ENCODE results near the gene TTC3.

TTC3 gene

DNA sequence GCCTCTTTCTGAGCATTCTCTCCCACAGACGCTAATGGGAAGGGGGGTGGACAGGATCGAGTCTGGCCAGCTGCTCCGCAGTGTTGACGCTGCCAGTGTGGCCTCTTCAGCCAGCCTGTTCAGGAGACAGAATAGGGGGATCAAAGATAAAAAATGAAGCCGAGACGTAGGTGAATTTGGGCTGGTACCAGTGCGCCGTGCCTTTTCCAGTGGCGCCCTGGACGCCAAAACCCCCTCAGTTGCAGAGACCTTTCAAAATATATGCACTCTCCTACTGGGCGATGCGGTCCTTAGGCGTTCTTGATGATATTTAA lies 1.1 kb downstream of the TTC3 start:
- DNase-seq (ENCODE audit: low read depth, low spot score) = no peak
- no peaks in the 10 kb centered on the region for H3K4me1 ChIP-seq (ENCODE audit: control insufficient read depth, insufficient read depth, low read length)

GRCh38 chr21:37074546-37074945 lies 1.5 kb downstream of the TTC3 start:
- no peak for DNase-seq (ENCODE audit: low read depth, low spot score)
- no peaks in the 10 kb centered on the region for H3K4me1 ChIP-seq (ENCODE audit: control insufficient read depth, insufficient read depth, low read length)

More for the DNA sequence above, 1.1 kb downstream of the TTC3 start:
- WGBS (ENCODE audit: insufficient coverage, insufficient read length) = no CpG with 5 or more reads among the region's 13 CpGs
- no peaks in the 10 kb centered on the region for H3K9me3 ChIP-seq (ENCODE audit: control insufficient read depth, insufficient read depth, low read length)
- H3K4me3 ChIP-seq (ENCODE audit: low read length) = peak overlapping the region; percentile 73; the same call in 1 of the 2 replicates
- peaks cover 11% of the 10 kb centered on the region for H3K27me3 ChIP-seq (ENCODE audit: control insufficient read depth, insufficient read depth, low read length)
- no peak overlapping the region for H3K27ac ChIP-seq (ENCODE audit: low read length)
- H3K36me3 ChIP-seq (ENCODE audit: control insufficient read depth, insufficient read depth, low read length) = no peaks in the 10 kb centered on the region

DNA sequence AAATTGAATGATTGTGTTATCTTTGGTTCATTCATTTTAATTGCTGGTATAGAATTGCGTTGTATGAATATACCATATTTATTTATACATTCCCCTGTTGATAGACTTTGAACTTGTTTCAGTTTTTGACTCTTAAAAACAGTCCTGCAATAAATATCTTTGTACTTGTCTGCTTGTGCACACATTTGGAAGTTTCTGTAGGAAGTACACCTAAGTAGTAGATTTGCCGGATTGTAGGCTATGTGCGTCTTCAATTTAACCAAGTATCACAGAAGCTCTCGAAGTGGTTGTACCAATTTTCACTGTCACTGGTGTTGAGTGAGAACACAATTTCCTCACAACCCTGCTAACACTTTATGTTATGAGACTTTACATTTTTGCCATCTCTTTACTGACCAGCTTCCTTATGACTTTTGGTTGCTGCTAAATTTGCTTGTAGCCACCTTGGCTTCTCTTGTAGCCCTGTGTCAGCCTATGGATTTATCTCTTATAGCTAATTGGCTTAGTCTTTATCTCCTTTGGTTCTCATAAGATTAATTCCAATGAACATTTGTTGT lies 2.2 kb downstream of the TTC3 start:
- Histone ChIP-seq H3K27me3 (ENCODE audit: control insufficient read depth, insufficient read depth, low read length) (peaks cover 11% of the 10 kb centered on the region), H3K4me3 (ENCODE audit: low read length) (no peak overlapping the region), H3K4me1 (ENCODE audit: control insufficient read depth, insufficient read depth, low read length) (no peaks in the 10 kb centered on the region), H3K9me3 (ENCODE audit: control insufficient read depth, insufficient read depth, low read length) (no peaks in the 10 kb centered on the region), H3K27ac (ENCODE audit: low read length) (no peak overlapping the region), H3K36me3 (ENCODE audit: control insufficient read depth, insufficient read depth, low read length) (no peaks in the 10 kb centered on the region)
- no peak for DNase-seq (ENCODE audit: low read depth, low spot score)
- no CpG with 5 or more reads among the region's 4 CpGs for WGBS (ENCODE audit: insufficient coverage, insufficient read length)

More at GRCh38 chr21:37074546-37074945, 1.5 kb downstream of the TTC3 start:
- WGBS (ENCODE audit: insufficient coverage, insufficient read length) = no CpG with 5 or more reads among the region's 9 CpGs
- Histone ChIP-seq H3K4me3 (ENCODE audit: low read length) (no peak overlapping the region), H3K27ac (ENCODE audit: low read length) (no peak overlapping the region), H3K9me3 (ENCODE audit: control insufficient read depth, insufficient read depth, low read length) (no peaks in the 10 kb centered on the region), H3K36me3 (ENCODE audit: control insufficient read depth, insufficient read depth, low read length) (no peaks in the 10 kb centered on the region), H3K27me3 (ENCODE audit: control insufficient read depth, insufficient read depth, low read length) (peaks cover 11% of the 10 kb centered on the region)

DNA sequence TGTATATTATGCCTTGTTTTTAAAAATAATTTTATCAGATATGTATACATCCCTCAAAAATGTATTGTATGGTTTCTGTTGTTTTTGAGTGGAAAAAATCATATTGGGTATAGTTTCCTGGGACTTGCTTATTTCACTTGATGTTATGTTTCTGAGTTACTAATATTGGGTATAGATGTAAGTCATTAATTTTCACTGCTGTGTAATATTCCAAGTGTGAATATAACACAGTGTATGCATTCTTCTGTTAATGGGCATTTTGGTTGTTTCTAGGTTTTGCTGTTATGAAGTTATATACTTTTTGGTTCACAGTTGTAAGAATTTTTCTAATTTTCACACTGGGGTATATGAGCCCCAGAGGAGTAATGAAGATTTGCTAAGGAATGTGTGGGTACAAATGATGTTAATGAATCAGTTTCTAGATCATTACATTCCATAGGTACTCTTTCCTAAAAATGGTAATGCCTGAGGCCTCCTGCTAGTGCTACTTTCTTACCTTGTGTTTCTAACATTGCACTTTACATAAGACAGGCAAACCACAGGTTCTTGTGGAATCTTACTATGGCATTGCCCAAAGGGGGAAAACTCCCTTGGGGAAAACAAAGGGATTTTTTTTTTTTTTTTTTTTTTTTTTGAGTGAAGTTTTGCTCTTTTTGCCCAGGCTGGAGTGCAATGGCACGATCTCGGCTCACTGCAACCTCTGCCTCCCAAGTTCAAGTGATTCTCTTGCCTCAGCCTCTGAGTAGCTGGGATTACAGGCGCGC lies 3.2 kb downstream of the TTC3 start:
- peaks cover 11% of the 10 kb centered on the region for H3K27me3 ChIP-seq (ENCODE audit: control insufficient read depth, insufficient read depth, low read length)
- H3K9me3 ChIP-seq (ENCODE audit: control insufficient read depth, insufficient read depth, low read length) = no peaks in the 10 kb centered on the region
- H3K27ac ChIP-seq (ENCODE audit: low read length) = no peak overlapping the region
- no peak overlapping the region for H3K4me3 ChIP-seq (ENCODE audit: low read length)
- H3K36me3 ChIP-seq (ENCODE audit: control insufficient read depth, insufficient read depth, low read length) = no peaks in the 10 kb centered on the region
- DNase-seq (ENCODE audit: low read depth, low spot score) = no peak
- no CpG with 5 or more reads among the region's 4 CpGs for WGBS (ENCODE audit: insufficient coverage, insufficient read length)
- H3K4me1 ChIP-seq (ENCODE audit: control insufficient read depth, insufficient read depth, low read length) = no peaks in the 10 kb centered on the region

DNA sequence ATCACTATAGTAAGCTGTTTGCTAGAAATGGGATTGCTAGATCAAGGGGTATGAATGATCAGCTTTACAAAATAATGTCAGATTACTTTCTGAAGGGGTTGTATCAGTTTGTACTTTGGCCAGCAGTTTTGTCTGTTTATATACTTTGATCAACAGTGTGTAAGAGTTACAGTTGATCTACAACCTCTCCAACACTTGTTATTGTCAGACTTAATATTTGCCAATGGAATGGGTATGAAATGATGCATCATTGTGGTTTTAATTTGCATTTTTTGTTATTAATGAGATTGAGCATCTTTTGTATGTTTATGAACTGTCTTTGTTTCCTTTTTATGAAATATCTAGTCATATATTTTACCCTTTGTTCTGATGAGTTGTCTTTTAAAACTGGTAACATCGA lies 4.3 kb downstream of the TTC3 start:
- Histone ChIP-seq H3K4me1 (ENCODE audit: control insufficient read depth, insufficient read depth, low read length) (no peaks in the 10 kb centered on the region), H3K36me3 (ENCODE audit: control insufficient read depth, insufficient read depth, low read length) (no peaks in the 10 kb centered on the region), H3K4me3 (ENCODE audit: low read length) (no peak overlapping the region), H3K9me3 (ENCODE audit: control insufficient read depth, insufficient read depth, low read length) (no peaks in the 10 kb centered on the region), H3K27ac (ENCODE audit: low read length) (no peak overlapping the region), H3K27me3 (ENCODE audit: control insufficient read depth, insufficient read depth, low read length) (peaks cover 11% of the 10 kb centered on the region)
- WGBS (ENCODE audit: insufficient coverage, insufficient read length) = no CpG with 5 or more reads among the region's 1 CpG
- DNase-seq (ENCODE audit: low read depth, low spot score) = no peak

- H3K4me3 ChIP-seq (ENCODE audit: low read length) = no peak overlapping the region
- H3K9me3 ChIP-seq (ENCODE audit: control insufficient read depth, insufficient read depth, low read length) = no peaks in the 10 kb centered on the region
- DNase-seq (ENCODE audit: low read depth, low spot score) = no peak
- peaks cover 3% of the 10 kb centered on the region for H3K27me3 ChIP-seq (ENCODE audit: control insufficient read depth, insufficient read depth, low read length)
- H3K36me3 ChIP-seq (ENCODE audit: control insufficient read depth, insufficient read depth, low read length) = no peaks in the 10 kb centered on the region
- no peak overlapping the region for H3K27ac ChIP-seq (ENCODE audit: low read length)
- no peaks in the 10 kb centered on the region for H3K4me1 ChIP-seq (ENCODE audit: control insufficient read depth, insufficient read depth, low read length)
- WGBS (ENCODE audit: insufficient coverage, insufficient read length) = no CpG with 5 or more reads among the region's 6 CpGs
These were observed 6.3 kb downstream of the TTC3 start for GRCh38 chr21:37079211-37079824.

DNA sequence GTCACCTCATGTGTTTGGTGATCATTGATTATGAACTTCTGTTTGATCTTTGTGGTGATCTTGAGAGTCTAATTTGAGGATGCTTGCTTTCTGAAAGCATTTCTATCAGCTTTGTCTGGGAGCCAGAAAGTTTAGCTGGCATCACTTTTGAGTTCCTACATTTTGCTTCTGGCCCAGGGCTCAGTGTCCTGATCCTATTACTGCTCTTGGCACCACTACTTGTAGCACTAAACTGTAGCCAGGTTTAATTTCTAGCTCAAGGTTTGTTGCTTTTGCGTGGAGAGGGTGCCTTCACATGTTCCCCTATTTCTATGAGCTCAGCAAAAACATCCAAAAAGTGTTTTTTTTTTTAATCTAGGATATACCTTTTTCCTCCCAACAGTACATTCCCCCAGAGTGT lies 9.3 kb downstream of the TTC3 start:
- WGBS (ENCODE audit: insufficient coverage, insufficient read length) = no CpG with 5 or more reads among the region's 1 CpG
- H3K36me3 ChIP-seq (ENCODE audit: control insufficient read depth, insufficient read depth, low read length) = no peaks in the 10 kb centered on the region
- H3K4me1 ChIP-seq (ENCODE audit: control insufficient read depth, insufficient read depth, low read length) = no peaks in the 10 kb centered on the region
- DNase-seq (ENCODE audit: low read depth, low spot score) = no peak
- no peaks in the 10 kb centered on the region; the same call in 1 of the 2 replicates for H3K27me3 ChIP-seq (ENCODE audit: control insufficient read depth, insufficient read depth, low read length)
- H3K4me3 ChIP-seq (ENCODE audit: low read length) = no peak overlapping the region
- H3K27ac ChIP-seq (ENCODE audit: low read length) = no peak overlapping the region
- H3K9me3 ChIP-seq (ENCODE audit: control insufficient read depth, insufficient read depth, low read length) = no peaks in the 10 kb centered on the region

GRCh38 chr21:37082856-37083528 lies 9.9 kb downstream of the TTC3 start:
- H3K4me3 ChIP-seq (ENCODE audit: low read length) = no peak overlapping the region
- H3K27ac ChIP-seq (ENCODE audit: low read length) = no peak overlapping the region
- DNase-seq (ENCODE audit: low read depth, low spot score) = no peak

GRCh38 chr21:37085726-37086125 lies 12.7 kb downstream of the TTC3 start:
- H3K9me3 ChIP-seq (ENCODE audit: control insufficient read depth, insufficient read depth, low read length) = no peaks in the 10 kb centered on the region
- no peaks in the 10 kb centered on the region for H3K36me3 ChIP-seq (ENCODE audit: control insufficient read depth, insufficient read depth, low read length)
- no peak overlapping the region for H3K27ac ChIP-seq (ENCODE audit: low read length)
- no peaks in the 10 kb centered on the region; the same call in 1 of the 2 replicates for H3K27me3 ChIP-seq (ENCODE audit: control insufficient read depth, insufficient read depth, low read length)
- no CpG with 5 or more reads among the region's 3 CpGs for WGBS (ENCODE audit: insufficient coverage, insufficient read length)
- H3K4me1 ChIP-seq (ENCODE audit: control insufficient read depth, insufficient read depth, low read length) = no peaks in the 10 kb centered on the region
- H3K4me3 ChIP-seq (ENCODE audit: low read length) = no peak overlapping the region
- DNase-seq (ENCODE audit: low read depth, low spot score) = no peak

More at GRCh38 chr21:37082856-37083528, 9.9 kb downstream of the TTC3 start:
- no peaks in the 10 kb centered on the region for H3K36me3 ChIP-seq (ENCODE audit: control insufficient read depth, insufficient read depth, low read length)
- H3K4me1 ChIP-seq (ENCODE audit: control insufficient read depth, insufficient read depth, low read length) = no peaks in the 10 kb centered on the region
- no peaks in the 10 kb centered on the region for H3K9me3 ChIP-seq (ENCODE audit: control insufficient read depth, insufficient read depth, low read length)
- H3K27me3 ChIP-seq (ENCODE audit: control insufficient read depth, insufficient read depth, low read length) = no peaks in the 10 kb centered on the region; the same call in 1 of the 2 replicates

GRCh38 chr21:37087188-37087587 lies 14.1 kb downstream of the TTC3 start:
- H3K4me3 ChIP-seq (ENCODE audit: low read length) = no peak overlapping the region
- WGBS (ENCODE audit: insufficient coverage, insufficient read length) = 100% methylated on average over 2 of the region's 5 CpGs
- DNase-seq (ENCODE audit: low read depth, low spot score) = no peak
- no peaks in the 10 kb centered on the region for H3K9me3 ChIP-seq (ENCODE audit: control insufficient read depth, insufficient read depth, low read length)
- H3K27me3 ChIP-seq (ENCODE audit: control insufficient read depth, insufficient read depth, low read length) = no peaks in the 10 kb centered on the region; the same call in 1 of the 2 replicates
- no peak overlapping the region for H3K27ac ChIP-seq (ENCODE audit: low read length)
- H3K36me3 ChIP-seq (ENCODE audit: control insufficient read depth, insufficient read depth, low read length) = no peaks in the 10 kb centered on the region
- no peaks in the 10 kb centered on the region for H3K4me1 ChIP-seq (ENCODE audit: control insufficient read depth, insufficient read depth, low read length)
